GM12892 (cell line): ENCODE measurements around the gene CIAO2B. TPM values are rescaled to one million over a fixed set of nuclear protein-coding genes. Genes with fewer than 3 reads are reported as not detected.
A peak's percentile ranks its signal among the peaks of the same experiment; 100 is the strongest.
"Not testable (repeated sequence)": the region's sequence is repeated elsewhere in the genome, so short reads cannot be mapped to it uniquely, and the experiment has no call there.

Source experiments
- DNase-seq: peaks from one replicate; pipeline ENCODE4 v3.0.0; 2011; ENCODE audit not compliant: insufficient read length
- FAIRE-seq: peaks from 2 replicates; lab custom pipeline; 2011; peaks lifted over from hg19 to GRCh38; lab: Jason Lieb, UNC
- POLR2A ChIP-seq: IDR thresholded peaks from 2 replicates; pipeline ENCODE4 v1.6.1; 2011; ENCODE audit warnings: low read depth, low read length, control low read depth
- POLR2AphosphoS5 ChIP-seq: IDR thresholded peaks from 2 replicates; pipeline ENCODE4 v1.6.1; 2011; ENCODE audit warnings: low read depth, low read length, control low read depth
- TAF1 ChIP-seq: IDR thresholded peaks from 2 replicates; pipeline ENCODE4 v1.6.1; 2011; ENCODE audit warnings: low read depth, mild to moderate bottlenecking, control low read depth, low read length, borderline replicate concordance
- polyA plus RNA-seq: library from polyadenylated mRNA; unstranded; fragments of >200 nt; gene quantifications from one replicate; pipeline ENCODE4 v1.2.1, GENCODE V29; 2012; ENCODE audit warnings: missing spikeins, inconsistent platforms; ENCODE audit not compliant: missing spikeins

Gene CIAO2B
- polyA plus RNA-seq = 116 TPM

DNA sequence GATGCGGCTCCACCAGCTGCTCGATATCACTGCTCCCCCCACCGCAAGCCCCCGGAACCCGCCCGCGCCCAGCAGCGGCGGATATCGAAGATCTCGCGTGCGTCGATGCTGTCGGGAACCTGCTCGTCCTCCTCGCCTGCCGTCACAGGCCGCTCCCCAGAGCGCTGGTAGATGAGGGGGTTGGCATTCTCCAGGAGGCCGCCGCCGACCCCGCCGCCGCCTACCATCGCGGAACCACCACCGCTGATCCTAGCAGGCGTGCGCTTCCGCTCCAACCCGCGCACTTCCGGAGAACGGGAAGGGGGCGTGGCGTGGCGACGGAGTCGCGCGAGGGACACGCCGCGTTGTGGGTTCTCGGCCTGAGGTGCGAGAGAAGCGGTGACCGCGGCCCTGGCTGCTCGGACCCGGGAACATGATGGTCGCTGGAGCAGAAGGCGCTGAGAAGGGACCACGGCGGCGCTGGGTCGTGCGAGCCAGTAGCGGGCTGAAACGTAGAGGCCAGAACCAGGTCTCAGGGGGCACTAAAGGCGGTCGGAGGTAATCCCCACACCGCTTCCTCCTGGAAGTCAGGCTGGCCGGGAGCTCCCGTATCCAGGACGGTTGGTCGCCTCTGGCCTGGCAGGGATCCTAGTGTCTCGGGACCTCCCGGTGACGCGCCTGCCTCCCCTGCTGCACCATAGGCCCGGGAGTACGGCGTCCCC lies at the start of gene CIAO2B:
Gene CIAO2B (minus strand): TSS at position 265 of the 701 bp plus-strand sequence. CDS start 38 bp downstream, at position 227.
- TF ChIP-seq POLR2A (peak; percentile 94; the same call in 1 of the 2 replicates), TAF1 (peak; percentile 75), POLR2AphosphoS5 (peak; percentile 86)
- peak; percentile 99 for FAIRE-seq
- peak; percentile 97 for DNase-seq

DNA sequence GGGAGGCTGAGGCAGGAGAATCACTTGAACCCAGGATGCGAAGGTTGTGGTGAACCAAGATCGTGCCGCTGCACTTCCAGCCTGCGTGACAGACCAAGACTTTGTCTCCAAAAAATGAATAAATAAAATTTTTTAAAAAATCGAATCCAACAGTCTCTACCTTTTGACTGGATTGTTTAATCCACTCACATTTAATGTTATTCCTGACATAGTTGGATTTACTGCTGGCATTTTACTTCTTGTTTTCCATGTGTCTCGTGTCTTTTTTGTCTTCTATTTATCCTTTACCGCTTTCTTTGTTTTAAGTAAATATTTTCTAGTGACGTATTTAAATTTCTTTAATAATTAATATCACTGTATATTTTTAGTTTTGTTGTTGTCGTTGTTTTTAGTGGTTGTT lies 48.8 kb upstream of the CIAO2B start:
- FAIRE-seq (no peak), DNase-seq (no peak)
- TF ChIP-seq POLR2A (no peak), TAF1 (no peak), POLR2AphosphoS5 (no peak)

DNA sequence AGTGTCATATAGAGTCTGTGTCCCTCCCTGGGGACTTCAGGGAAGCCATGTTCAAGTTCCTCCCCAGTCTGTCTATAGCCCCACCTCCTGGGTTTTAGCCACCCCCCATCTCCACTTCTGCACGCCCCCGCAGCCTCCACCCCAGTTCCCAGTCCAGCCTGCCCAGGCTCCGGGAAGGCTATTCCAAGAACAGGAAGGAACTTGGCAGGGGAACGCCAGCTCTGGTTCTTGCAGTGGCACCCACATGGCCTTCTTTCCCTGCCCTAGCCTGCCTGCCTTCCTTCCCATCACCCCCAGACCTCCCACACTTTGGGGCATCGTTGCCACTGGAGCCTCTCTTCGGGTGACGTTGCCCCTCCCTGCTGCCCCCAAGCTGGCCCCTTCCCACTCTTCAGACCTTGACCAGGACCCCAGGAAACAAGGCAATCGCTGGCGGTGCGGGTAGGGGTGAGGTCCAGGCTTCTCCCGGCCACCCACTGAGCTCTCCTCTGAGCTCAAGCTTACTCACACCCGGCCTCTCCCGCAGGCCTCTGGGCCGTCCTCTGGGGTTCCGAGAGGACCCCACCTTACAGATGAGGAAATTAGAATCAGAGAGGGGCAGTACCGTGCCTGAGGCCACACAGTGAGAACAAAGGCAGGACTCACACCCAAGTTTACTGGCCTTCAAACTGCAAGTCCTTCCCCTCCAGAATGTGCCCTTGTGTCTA lies 45.0 kb upstream of the CIAO2B start:
- TF ChIP-seq POLR2AphosphoS5 = no peak
- no peak for TF ChIP-seq POLR2A
- TF ChIP-seq TAF1 = no peak
- FAIRE-seq (no peak), DNase-seq (no peak)

DNA sequence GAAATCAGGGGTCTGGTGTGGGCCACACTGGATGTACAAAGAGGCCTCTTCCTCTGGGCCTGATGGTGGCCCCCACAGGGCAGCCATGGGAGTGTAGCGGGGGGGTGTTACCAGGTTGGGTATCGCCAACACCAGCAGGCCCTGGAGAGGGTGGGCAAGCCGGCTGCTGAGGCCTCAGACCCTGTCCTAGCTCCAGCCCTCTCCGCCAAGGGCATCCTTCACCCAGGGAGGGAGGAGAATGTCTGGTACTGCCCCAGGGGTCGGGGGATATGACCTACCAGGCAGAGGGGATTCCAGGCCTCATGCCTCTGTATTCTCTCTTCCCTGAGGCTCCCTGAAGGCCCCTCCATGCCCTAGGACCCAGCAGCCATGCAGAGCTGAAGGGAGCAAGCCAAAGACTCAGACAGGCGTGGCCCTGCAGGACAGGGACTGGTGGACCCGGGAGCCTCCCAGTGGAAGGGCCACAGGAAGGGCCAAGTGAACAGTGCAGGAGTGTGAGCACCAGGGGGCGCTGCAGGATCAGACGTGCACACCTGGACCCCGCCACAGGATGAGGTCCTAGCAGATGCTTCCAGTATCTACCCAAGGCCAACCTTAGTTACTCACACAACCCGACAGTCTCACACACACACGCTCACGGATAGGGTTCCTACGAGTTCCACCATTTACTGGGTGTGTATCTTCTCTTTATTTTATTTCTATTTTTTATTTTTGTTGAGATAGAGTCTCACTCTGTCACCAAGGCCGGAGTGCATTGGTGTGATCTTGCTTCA lies 43.3 kb upstream of the CIAO2B start:
- FAIRE-seq (peak; percentile 94), DNase-seq (peak; percentile 83)
- no peak for TF ChIP-seq TAF1
- TF ChIP-seq POLR2A = no peak
- no peak for TF ChIP-seq POLR2AphosphoS5

DNA sequence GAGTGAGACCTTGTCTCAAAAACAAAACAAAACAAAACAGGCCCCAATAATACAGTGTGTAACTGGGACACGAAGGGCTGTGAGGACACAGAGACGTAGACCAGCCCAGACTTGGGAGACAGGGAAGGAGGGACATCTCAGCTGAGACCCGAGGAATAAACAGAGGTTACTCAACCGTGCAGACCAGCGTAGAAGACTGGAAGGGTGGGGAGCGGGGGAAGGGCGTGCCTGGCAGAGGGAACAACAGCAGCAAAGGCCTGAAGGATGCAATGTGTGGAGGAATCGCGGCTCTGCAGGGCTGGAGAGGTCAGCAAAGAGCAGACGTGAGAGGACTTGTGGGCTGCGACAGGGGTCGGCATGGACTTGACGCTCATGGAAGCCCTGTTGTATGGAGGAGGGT lies 42.5 kb upstream of the CIAO2B start:
- DNase-seq (no peak), FAIRE-seq (no peak)
- TF ChIP-seq POLR2AphosphoS5 = no peak
- TF ChIP-seq POLR2A = no peak
- TF ChIP-seq TAF1 = no peak

DNA sequence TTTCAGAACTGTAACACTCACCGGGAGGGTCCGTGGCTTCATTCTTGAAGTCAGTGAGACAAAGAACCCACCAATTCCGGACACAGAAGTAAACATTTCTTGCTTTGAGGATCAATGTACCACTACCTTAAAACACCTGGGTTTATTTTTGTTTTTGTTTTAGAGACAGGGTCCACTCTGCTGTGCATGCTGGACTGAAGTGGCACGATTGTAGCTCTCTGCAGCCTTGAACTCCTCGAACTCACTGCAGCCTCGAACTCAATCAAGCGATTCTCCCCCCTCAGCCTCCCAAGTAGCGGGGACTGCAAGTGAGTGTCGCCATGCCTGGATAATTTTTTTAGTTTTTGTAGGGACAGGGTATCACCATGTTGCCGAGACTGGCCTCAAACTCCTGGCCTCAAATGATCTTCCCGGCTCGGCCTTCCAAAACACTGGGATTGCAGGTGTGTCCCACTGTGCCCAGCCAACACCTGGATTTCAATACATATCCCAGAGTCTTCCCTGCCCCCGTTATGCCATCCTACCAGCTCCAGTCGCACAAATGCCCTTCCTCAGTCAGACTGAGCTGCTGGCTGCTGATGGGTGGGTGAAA lies 41.2 kb upstream of the CIAO2B start:
- DNase-seq (no peak), FAIRE-seq (no peak)
- no peak for TF ChIP-seq POLR2A
- no peak for TF ChIP-seq TAF1
- TF ChIP-seq POLR2AphosphoS5 = no peak

DNA sequence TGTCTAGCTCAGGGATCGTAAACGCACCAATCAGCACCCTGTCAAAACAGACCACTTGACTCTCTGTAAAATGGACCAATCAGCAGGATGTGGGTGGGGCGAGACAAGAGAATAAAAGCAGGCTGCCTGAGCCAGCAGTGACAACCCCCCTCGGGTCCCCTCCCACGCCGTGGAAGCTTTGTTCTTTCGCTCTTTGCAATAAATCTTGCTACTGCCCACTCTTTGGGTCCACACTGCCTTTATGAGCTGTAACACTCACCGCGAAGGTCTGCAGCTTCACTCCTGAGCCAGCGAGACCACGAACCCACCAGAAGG lies 40.7 kb upstream of the CIAO2B start:
- DNase-seq = not testable (repeated sequence)

DNA sequence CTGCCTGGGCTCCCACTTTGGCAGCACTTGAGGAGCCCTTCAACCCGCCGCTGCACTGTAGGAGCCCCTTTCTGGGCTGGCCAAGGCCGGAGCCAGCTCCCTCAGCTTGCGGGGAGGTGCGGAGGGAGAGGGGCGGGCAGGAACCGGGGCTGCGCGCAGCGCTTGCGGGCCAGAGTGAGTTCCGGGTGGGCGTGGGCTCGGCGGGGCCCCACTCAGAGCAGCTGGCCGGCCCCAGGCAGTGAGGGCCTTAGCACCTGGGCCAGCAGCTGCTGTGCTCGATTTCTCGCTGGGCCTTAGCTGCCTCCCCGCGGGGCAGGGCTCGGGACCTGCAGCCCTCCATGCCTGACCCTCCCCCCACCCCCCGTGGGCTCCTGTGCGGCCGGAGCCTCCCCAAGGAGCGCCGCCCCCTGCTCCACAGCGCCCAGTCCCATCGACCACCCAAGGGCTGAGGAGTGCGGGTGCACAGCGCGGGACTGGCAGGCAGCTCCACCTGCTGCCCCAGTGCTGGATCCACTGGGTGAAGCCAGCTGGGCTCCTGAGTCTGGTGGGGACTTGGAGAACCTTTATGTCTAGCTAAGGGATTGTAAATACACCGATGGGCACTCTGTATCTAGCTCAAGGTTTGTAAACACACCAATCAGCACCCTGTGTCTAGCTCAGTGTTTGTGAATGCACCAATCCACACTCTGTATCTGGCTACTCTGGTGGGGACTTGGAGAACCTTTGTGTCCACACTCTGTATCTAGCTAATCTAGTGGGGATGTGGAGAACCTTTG lies 40.1 kb upstream of the CIAO2B start:
- not testable (repeated sequence) for DNase-seq, FAIRE-seq

More for the DNA sequence above, 40.7 kb upstream of the CIAO2B start:
- FAIRE-seq = not testable (repeated sequence)

DNA sequence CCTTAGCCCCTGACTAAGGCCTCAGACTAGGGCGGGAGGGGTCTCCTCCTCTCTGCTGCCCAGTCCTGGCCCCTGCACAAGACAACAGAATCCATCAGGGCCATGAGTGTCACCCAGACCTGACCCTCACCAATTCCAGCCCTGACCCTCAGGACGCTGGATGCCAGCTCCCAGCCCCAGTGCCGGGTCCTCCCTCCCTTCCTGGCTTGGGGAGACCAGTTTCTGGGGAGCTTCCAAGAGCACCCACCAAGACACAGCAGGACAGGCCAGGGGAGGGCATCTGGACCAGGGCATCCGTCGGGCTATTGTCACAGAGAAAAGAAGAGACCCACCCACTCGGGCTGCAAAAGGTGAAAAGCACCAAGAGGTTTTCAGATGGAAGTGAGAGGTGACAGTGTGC lies 39.5 kb upstream of the CIAO2B start:
- TF ChIP-seq POLR2AphosphoS5 (no peak), TAF1 (no peak), POLR2A (no peak)
- no peak for FAIRE-seq
- DNase-seq = no peak

DNA sequence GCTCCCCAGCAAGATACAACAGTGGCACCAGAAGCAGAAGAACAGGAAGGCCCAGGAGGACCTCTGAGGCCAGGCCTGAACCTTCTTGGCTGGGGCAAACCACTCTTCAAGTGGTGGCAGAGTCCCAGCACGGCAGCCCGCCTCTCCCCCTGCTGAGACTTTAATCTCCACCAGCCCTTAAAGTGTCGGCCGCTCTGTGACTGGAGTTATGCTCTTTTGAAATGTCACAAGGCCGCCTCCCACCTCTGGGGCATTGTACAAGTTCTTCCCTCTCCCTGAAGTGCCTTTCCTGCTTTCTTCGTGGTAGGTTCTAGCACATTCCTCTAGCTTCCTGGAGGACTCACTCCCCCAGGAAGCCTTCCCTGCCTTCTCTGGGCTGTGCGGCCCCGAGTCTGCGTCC lies 38.8 kb upstream of the CIAO2B start:
- no peak for FAIRE-seq
- DNase-seq = no peak
- no peak for TF ChIP-seq TAF1
- no peak for TF ChIP-seq POLR2A
- TF ChIP-seq POLR2AphosphoS5 = no peak
